Breast epithelium (tissue), 3 donors: ENCODE results near the gene DLG1.

Source experiments
- CTCF ChIP-seq, 3 donors: fragments of 450-650 bp; IDR thresholded peaks; one replicate each; pipeline ENCODE4 v1.5.1; 2016 to 2017; ENCODE audit warnings: antibody characterized with exemption in 3 of 3, mild to moderate bottlenecking in 3 of 3, moderate library complexity in 3 of 3
- POLR2A ChIP-seq: fragments of 450-650 bp; IDR thresholded peaks from one replicate; pipeline ENCODE4 v1.6.1; 2016; ENCODE audit warnings: antibody characterized with exemption, mild to moderate bottlenecking, moderate library complexity
- POLR2AphosphoS5 ChIP-seq, 3 donors: sonication (generic); formaldehyde crosslinking; IDR thresholded peaks; one replicate each; pipeline ENCODE4 v1.6.1; 2017; ENCODE audit warnings: antibody characterized with exemption in 3 of 3

GRCh38 chr3:197050511-197050910 lies 247.9 kb downstream of the DLG1 start:
- TF ChIP-seq POLR2A (no peak), CTCF (IDR thresholded peaks at IDR 0.05) (no peak), POLR2AphosphoS5 (IDR thresholded peaks at IDR 0.05) (no peak)
